Upper lobe of left lung (tissue), 6 donors: Measurements from ENCODE around the gene ATP5F1B. TPM values are rescaled to one million over a fixed set of nuclear protein-coding genes. Genes with fewer than 3 reads are reported as not detected.
A peak's percentile ranks its signal among the peaks of the same experiment; 100 is the strongest.

Experiments
- ATAC-seq, 2 donors: fragments of 200-7000 bp; cut with Tn5 transposase; one replicate each; pipeline ENCODE4 v1.9.1; 2022; ENCODE audit warnings: mild to moderate bottlenecking in 2 of 2, moderate library complexity in 2 of 2; ENCODE audit not compliant: low FRiP score in 2 of 2
- DNase-seq, 2 donors: peaks; one replicate each; pipeline ENCODE4 v3.0.0-alpha.2; 2019 to 2020
- H3K27ac ChIP-seq, 4 donors: fragments of 200-600 bp; sonication (generic); one replicate each; pipeline ENCODE4 v1.5.1; 2016 to 2019
- H3K27me3 ChIP-seq, 4 donors: fragments of 200-600 bp; sonication (generic); one replicate each; pipeline ENCODE4 v1.5.1; 2017 to 2019
- H3K36me3 ChIP-seq, 4 donors: fragments of 200-600 bp; sonication (generic); one replicate each; pipeline ENCODE4 v1.5.1; 2016 to 2019
- H3K4me1 ChIP-seq, 4 donors: fragments of 200-600 bp; sonication (generic); one replicate each; pipeline ENCODE4 v1.5.1; 2018 to 2019
- H3K4me3 ChIP-seq, 4 donors: fragments of 200-600 bp; sonication (generic); one replicate each; pipeline ENCODE4 v1.5.1; 2017 to 2019; ENCODE audit warnings: mild to moderate bottlenecking in 2 of 4, moderate library complexity in 1 of 4
- H3K9me3 ChIP-seq, 4 donors: fragments of 200-600 bp; sonication (generic); one replicate each; pipeline ENCODE4 v1.5.1; 2018 to 2019
- CTCF ChIP-seq, 6 experiments: fragments of 450-650 bp in 4 of 6; fragments of 200-600 bp in 2 of 6; sonication (generic) in 2 of 6; IDR thresholded peaks; one replicate each; pipeline ENCODE4 v1.5.1; 2016 to 2019; ENCODE audit warnings: antibody characterized with exemption in 6 of 6
- EP300 ChIP-seq, 4 donors: sonication (generic); formaldehyde crosslinking; IDR thresholded peaks; one replicate each; pipeline ENCODE4 v1.5.1; 2017; ENCODE audit warnings: antibody characterized with exemption in 4 of 4, control low read depth in 2 of 4
- POLR2A ChIP-seq, 4 donors: fragments of 450-650 bp; IDR thresholded peaks; one replicate each; pipeline ENCODE4 v1.5.1; 2016 to 2017; ENCODE audit warnings: antibody characterized with exemption in 4 of 4, mild to moderate bottlenecking in 2 of 4
- POLR2AphosphoS5 ChIP-seq, 2 donors: sonication (generic); formaldehyde crosslinking; IDR thresholded peaks; one replicate each; pipeline ENCODE4 v1.5.1; 2017; ENCODE audit warnings: antibody characterized with exemption in 2 of 2
- WGBS, 2 donors: methylation state at CpG; one replicate each; pipeline ENCODE4 v1.1.5; 2017 to 2018; 5-methylcytosine and 5-hydroxymethylcytosine counted together
- total RNA-seq, 6 donors: library from RNA; depleted of rRNA in 4 of 6; stranded (reverse); fragments of >200 nt in 4 of 6; gene quantifications; one replicate each; pipeline versions ENCODE4 v1.1.0 to v1.2.1, GENCODE V29; 2016 to 2021
- donor health status: DM: no; HTN: no; CAD: no; lungs with moderate emphysema.
- donor health status: DM: no; HTN: yes; CAD: no; lungs with severe emphysema.

Gene ATP5F1B
- total RNA-seq, 6 donors from 2014 or later: 245 to 404 (median 317) TPM

- DNase-seq (peak; percentile 60 to 92), ATAC-seq (no peak)
- Histone ChIP-seq H3K4me1 (peaks cover 46 to 63% (median 50%) of the 10 kb centered on the region in 4 donors), H3K4me3 (peak overlapping the region; percentile 75 to 83 (median 80)), H3K9me3 (no peaks in the 10 kb centered on the region), H3K27me3 (no peaks in the 10 kb centered on the region), H3K36me3 (peaks cover 17 to 22% (median 19%) of the 10 kb centered on the region in 4 donors), H3K27ac (peak overlapping the region; percentile 86 to 99 (median 94))
- peak in 1 of 2 donors; percentile 68 for TF ChIP-seq POLR2AphosphoS5 (IDR thresholded peaks at IDR 0.05)
- peak in 1 of 4 donors; percentile 39 for TF ChIP-seq POLR2A (IDR thresholded peaks at IDR 0.05)
- no peak for TF ChIP-seq EP300 (IDR thresholded peaks at IDR 0.05)
- WGBS, 2 donors: 1 to 2% methylated on average over 26 to 27 of the region's 27 CpGs
These were observed 11.4 kb downstream of the ATP5F1B start for GRCh38 chr12:56634242-56634836.

- peaks cover 46 to 63% (median 50%) of the 10 kb centered on the region in 4 donors for H3K4me1 ChIP-seq
- ATAC-seq (no peak), DNase-seq (no peak)
- no peaks in the 10 kb centered on the region for H3K9me3 ChIP-seq
- WGBS, 2 donors: 56 to 65% methylated on average over 12 of the region's 12 CpGs
- peak overlapping the region; percentile 86 to 99 (median 94) for H3K27ac ChIP-seq
- H3K4me3 ChIP-seq: peak overlapping the region; percentile 75 to 83 (median 80)
- TF ChIP-seq EP300 (IDR thresholded peaks at IDR 0.05) (no peak), POLR2A (IDR thresholded peaks at IDR 0.05) (no peak), CTCF (IDR thresholded peaks at IDR 0.05) (no peak), POLR2AphosphoS5 (IDR thresholded peaks at IDR 0.05) (no peak)
- no peaks in the 10 kb centered on the region for H3K27me3 ChIP-seq
- peaks cover 10 to 15% (median 12%) of the 10 kb centered on the region in 4 donors for H3K36me3 ChIP-seq
These were observed 12.1 kb downstream of the ATP5F1B start for GRCh38 chr12:56633468-56634241.

GRCh38 chr12:56632701-56633467 lies 12.9 kb downstream of the ATP5F1B start:
- ATAC-seq (no peak), DNase-seq (no peak)
- Histone ChIP-seq H3K36me3 (peaks cover 2 to 7% (median 5%) of the 10 kb centered on the region in 4 donors), H3K4me3 (peak overlapping the region in 3 of 4 donors; percentile 4 to 76 (median 28)), H3K27me3 (no peaks in the 10 kb centered on the region), H3K9me3 (no peaks in the 10 kb centered on the region), H3K27ac (peak overlapping the region; percentile 58 to 99 (median 94)), H3K4me1 (peaks cover 54 to 70% (median 58%) of the 10 kb centered on the region in 4 donors)
- 36 to 37% methylated on average over 4 of the region's 4 CpGs for WGBS, 2 donors
- no peak for TF ChIP-seq CTCF (IDR thresholded peaks at IDR 0.05)
- no peak for TF ChIP-seq POLR2AphosphoS5 (IDR thresholded peaks at IDR 0.05)
- no peak for TF ChIP-seq POLR2A (IDR thresholded peaks at IDR 0.05)
- no peak for TF ChIP-seq EP300 (IDR thresholded peaks at IDR 0.05)

GRCh38 chr12:56631790-56632700 lies 13.7 kb downstream of the ATP5F1B start:
- H3K27me3 ChIP-seq: no peaks in the 10 kb centered on the region
- DNase-seq (peak; percentile 84 to 93), ATAC-seq (peak in 1 of 2 donors; percentile 26)
- H3K4me3 ChIP-seq: peak overlapping the region in 3 of 4 donors; percentile 4 to 76 (median 28)
- 5% methylated on average over 12 to 13 of the region's 13 CpGs for WGBS, 2 donors
- peak overlapping the region; percentile 58 to 99 (median 94) for H3K27ac ChIP-seq
- peaks cover 57 to 71% (median 59%) of the 10 kb centered on the region in 4 donors for H3K4me1 ChIP-seq
- no peaks in the 10 kb centered on the region for H3K9me3 ChIP-seq
- TF ChIP-seq POLR2AphosphoS5 (IDR thresholded peaks at IDR 0.05) (no peak), POLR2A (IDR thresholded peaks at IDR 0.05) (no peak), EP300 (IDR thresholded peaks at IDR 0.05) (no peak), CTCF (IDR thresholded peaks at IDR 0.05) (no peak)
- H3K36me3 ChIP-seq: peaks cover 0 to 2% (median 0%) of the 10 kb centered on the region in 4 donors
